Stimulated activated CD8-positive, alpha-beta memory T cell treated with anti-CD3 and anti-CD28 coated beads, Interleukin-4, amount 100 ng/mL, for 1 hour (primary cell): ENCODE measurements around the gene NUFIP2.
"Not testable (repeated sequence)": the region's sequence is repeated elsewhere in the genome, so short reads cannot be mapped to it uniquely, and the experiment has no call there.

ENCODE experiments used
- DNase-seq, 2 donors: peaks; one replicate each; pipeline ENCODE4 v3.0.0-alpha.2; 2020; ENCODE audit warnings: low read depth in 2 of 2, low spot score in 1 of 2

NUFIP2 gene, protein sequence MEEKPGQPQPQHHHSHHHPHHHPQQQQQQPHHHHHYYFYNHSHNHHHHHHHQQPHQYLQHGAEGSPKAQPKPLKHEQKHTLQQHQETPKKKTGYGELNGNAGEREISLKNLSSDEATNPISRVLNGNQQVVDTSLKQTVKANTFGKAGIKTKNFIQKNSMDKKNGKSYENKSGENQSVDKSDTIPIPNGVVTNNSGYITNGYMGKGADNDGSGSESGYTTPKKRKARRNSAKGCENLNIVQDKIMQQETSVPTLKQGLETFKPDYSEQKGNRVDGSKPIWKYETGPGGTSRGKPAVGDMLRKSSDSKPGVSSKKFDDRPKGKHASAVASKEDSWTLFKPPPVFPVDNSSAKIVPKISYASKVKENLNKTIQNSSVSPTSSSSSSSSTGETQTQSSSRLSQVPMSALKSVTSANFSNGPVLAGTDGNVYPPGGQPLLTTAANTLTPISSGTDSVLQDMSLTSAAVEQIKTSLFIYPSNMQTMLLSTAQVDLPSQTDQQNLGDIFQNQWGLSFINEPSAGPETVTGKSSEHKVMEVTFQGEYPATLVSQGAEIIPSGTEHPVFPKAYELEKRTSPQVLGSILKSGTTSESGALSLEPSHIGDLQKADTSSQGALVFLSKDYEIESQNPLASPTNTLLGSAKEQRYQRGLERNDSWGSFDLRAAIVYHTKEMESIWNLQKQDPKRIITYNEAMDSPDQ

DNA sequence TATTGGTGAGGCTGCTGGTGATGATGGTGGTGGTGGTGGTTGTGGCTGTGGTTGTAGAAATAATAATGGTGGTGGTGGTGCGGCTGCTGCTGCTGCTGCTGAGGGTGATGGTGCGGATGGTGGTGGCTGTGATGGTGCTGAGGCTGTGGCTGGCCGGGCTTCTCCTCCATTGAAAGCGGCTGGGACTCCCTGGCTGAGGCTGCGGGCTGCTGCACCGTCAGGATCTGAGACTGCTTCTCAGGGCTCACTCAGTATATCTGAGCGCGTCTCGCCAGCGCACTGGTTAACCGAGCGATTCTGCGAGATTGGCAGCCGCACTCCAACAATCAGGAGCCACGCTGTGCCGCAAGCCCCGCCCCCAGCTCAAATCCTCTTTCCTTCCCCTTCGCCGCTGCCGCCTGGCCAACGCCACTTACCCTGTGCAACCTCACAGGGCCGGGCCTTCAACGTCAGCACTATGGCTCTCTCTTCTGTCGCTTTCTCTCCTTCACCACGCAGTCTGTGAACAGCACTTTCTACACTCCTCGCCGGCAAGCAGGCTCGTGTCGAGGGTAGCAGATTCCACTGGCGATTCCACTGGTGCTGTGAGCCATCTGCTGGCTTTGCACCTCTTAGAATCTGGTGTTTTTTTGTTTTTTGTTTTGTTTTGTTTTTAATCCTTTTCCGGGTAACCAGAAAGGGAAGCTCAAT is at the start of gene NUFIP2:
Gene NUFIP2, minus strand, starts transcription at position 259 of the 690 bp plus-strand sequence. Its CDS starts 89 bp downstream, at position 170.
- DNase-seq, result peak; percentile 92 to 98

DNA sequence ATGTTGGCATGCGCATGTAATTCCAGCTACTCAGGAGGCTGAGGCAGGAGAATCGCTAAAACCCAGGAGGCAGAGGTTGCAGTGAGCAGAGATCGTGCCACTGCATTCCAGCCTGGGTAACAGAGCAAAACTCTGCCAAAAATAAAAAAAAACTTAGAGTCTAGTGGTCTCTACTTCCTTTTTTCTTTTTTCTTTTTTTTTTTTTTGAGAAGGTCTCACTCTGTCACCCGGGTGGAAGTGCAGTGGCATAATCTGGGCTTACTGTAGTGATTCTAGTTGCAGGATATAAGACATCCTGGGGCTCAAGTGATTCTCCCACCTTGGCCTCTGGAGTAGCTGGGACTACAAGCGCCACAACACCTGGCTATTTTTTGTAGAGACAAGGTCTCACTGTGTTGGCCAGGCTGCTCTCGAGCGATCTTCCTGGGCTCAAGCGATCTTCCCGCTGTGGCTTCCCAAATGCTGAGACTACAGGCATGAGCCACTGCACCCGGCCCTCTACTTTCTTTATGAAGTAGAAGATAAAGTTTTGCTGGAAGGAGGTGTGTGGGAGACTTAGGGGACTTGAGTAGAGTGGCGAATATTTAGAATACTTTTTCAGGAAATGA is 48.3 kb upstream of the NUFIP2 start:
- no peak for DNase-seq

DNA sequence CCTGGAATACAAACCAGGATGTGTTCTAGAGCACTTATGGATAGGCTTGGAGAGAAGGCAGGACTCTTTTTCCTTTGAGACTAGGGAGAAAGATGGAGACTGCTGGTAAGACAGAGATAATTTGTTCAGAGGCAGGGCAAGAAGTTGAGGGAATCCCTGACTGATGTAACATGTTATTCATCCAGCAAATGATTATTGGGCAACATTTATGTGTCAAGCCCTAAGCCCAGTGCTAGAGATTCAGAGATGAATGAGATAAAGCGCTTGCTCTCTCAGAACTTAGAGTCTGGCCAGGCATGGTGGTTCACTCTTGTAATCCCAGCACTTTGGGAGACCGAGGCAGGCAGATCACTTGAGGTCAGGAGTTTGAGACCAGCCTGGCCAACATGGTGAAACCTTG is 47.8 kb upstream of the NUFIP2 start:
- DNase-seq, result no peak

DNA sequence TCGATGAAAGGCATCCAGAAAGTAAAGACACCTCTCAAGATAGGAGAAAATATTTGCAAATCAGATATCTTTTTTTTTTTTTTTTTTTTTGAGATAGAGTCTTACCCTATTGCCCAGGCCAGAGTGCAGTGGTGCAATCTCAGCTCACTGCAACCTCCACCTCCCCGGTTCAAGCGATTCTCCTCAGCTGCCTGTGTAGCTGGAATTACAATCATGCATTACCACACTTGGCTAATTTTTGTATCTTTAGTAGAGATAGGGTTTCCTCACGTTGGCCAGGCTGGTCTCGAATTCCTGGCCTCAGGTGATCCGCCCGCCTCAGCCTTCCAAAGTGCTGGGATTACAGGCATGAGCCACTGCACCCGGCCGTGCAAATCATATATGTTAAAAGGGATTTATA is 45.1 kb upstream of the NUFIP2 start:
- not testable (repeated sequence) for DNase-seq

DNA sequence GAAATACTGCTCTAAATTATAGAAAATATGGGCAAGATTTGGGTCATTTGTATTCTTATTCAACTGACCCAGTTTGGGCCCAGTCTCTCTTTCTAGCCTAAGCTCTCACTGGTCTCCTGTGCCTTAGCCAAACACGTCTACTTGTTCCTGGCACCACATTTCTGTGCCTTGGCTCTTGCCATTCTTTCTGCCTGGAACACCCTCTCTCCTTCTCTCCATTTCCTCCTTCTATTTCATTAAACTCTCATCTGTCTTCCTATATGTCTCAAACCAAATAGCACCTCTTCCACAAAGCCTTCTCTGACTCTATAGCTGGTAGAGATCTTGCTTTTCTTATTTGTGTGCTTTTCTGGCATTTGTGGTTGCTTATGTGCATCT is 37.7 kb upstream of the NUFIP2 start:
- no peak for DNase-seq

DNA sequence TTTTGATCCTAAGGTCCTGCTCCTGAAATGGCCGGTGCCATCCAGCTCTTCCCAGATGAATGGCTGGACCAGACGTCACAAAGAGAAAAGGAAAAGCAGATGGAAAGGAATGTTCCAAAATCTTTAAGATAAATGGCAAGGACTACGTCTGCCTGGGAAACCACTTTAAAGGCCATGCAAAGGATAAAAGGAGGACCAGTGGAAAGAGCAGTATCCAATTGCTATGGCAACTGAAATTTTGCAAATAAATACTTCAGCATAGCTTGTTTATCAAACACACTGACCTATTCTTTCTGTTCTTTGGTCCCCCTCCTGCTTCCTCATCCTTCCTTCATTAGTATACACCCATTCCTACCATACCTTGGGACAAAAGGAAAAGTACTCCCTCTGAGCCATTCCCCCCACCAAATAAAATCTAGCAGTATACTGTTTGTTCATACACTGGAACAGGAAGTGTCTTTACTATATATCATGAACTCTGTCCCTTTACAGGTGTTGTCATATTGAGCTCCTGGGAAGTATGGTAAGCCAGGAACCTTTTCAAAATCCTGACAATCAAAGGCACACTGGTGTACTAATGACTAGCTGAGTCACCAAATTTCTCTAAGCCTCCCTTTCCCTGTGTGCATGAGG is 37.2 kb upstream of the NUFIP2 start:
- DNase-seq, result no peak

DNA sequence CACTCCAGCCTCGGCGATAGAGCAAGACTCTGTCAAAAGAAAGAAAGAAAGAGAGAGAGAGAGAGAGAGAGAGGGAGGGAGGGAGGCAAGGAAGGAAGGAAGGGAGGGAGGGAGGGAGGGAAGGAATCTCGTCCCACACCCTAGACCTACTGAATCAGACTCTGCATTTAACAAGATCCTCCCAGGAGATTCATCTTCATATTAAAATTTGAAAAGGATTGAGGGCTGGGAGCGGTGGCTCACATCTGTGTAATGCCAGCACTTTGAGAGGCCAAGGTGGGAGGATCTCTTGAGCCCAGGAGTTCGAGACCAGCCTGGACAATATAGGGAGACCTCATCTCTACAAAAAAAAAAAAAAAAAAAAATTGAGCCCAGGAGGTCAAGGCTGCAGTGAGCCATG is 33.5 kb upstream of the NUFIP2 start:
- DNase-seq, result no peak

DNA sequence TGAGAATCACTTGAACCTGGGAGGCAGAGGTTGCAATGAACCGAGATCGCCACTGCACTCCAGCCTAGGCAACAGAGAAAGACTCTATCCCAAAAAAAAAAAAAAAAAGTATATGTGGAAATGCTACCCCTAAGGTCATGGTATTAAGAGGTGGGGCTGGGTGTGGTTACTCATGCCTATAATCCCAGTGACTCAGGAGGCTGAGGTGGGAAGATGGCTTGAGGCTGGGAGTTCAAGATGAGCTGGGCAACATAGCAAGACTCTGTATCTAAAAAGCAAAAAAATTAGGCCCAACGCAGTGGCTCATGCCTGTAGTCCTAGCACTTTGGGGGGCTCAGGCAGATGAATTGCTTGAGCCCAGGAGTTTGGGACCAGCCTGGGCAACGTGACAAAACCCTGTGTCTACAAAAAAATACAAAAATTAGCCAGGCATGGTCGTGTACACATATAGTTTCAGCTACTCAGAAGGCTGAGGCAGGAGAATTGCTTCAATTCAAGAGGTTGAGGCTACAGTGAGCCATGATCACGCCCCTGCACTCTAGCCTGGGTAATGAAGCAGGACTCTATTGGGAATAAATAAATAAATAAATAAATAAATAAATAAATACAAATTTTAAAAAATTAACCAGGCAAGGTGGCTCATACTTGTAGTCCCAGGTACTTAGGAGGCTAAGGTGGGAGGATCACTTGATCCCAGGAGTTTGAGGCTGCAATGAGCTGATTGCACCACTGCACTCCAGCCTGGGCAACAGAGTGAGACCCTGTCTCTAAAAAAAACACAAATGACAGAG is 32.3 kb upstream of the NUFIP2 start:
- no peak for DNase-seq

DNA sequence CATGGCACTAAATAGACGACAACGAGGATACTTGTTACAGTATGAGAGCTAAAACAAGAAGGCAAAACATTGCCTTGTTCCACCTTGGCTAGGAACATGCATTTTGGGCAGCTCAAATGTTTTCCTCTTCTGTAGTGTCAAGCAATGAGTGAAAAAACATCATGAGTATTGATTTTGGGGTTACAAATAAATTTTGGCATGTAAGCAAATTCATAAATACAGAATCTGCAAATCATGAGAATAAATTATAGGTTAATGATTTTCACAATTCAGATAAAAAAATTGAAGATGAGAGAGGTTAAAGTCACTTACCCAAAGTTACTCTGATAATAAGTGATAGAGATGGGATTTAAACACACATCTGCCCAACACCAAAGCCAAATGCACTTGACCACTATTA is 28.4 kb upstream of the NUFIP2 start:
- DNase-seq, result no peak

DNA sequence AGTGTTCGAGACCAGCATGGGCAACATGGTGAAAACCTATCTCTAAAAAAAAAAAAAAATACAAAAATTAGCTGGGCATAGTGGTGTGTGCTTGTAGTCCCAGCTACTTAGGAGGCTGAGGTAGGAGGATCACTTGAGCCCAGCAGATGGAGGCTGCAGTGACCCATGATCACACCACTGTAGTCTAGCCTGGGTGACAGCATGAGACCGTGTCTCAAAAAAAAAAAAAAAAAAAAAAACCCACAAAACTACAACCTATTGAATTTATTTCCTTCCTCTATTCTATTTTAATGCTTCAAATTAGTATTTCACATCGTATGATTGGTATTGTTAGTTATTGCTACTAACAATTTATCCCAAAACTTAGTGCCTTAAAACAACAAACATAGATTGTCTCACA is 9.4 kb upstream of the NUFIP2 start:
- no peak for DNase-seq

DNA sequence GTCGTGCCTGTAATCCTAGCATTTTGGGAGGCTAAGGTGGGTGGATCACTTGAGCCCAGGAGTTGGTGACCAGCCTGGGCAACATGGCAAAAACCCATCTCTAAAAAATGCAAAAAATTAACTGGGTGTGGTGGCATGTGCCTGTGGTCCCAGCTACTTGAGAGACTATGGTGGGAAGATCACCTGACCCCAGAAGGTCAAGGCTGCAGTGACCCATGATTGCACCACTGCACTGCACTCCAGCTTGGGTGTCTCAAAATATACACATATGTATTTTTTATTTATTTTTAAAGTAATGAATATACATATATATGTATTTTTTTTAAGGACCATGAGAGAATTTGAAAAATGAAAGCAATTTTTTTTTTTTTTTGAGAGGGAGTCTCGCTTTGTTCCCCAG is 5.1 kb upstream of the NUFIP2 start:
- no peak for DNase-seq

DNA sequence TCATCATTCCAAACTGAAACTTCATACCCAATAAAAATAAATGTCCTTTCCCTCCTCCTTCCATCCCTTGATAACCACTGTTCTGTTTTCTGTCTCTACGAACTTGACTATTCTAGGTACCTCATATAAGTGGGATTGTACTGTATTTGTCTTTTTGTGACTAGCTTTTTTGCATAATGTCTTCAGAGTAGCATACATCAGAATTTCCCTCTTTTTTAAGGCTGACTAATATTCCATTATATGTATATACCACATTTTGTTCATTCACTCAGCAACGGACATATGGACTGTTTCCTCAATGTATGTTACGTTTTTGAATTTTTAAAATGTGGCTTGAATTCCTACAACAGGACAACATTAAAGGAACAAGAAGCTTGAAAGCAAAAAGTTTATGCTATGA is 1.5 kb upstream of the NUFIP2 start:
- DNase-seq, result no peak

DNA sequence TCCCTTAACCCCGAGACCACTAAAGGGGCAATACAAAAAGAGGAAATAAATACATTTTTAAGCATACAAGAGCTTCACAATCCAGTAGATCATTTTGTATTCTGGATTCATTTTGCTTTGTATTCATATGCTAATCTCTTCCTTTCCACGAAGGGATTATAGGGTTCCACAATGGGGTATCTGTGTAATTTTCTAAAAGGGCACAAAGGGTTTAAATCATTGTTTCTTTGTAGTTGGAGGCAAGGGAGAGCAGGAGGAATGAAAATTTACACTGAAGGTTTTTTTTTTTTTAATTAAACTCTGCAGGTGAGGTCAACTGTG is 592 bp upstream of the NUFIP2 start:
- no peak for DNase-seq

DNA sequence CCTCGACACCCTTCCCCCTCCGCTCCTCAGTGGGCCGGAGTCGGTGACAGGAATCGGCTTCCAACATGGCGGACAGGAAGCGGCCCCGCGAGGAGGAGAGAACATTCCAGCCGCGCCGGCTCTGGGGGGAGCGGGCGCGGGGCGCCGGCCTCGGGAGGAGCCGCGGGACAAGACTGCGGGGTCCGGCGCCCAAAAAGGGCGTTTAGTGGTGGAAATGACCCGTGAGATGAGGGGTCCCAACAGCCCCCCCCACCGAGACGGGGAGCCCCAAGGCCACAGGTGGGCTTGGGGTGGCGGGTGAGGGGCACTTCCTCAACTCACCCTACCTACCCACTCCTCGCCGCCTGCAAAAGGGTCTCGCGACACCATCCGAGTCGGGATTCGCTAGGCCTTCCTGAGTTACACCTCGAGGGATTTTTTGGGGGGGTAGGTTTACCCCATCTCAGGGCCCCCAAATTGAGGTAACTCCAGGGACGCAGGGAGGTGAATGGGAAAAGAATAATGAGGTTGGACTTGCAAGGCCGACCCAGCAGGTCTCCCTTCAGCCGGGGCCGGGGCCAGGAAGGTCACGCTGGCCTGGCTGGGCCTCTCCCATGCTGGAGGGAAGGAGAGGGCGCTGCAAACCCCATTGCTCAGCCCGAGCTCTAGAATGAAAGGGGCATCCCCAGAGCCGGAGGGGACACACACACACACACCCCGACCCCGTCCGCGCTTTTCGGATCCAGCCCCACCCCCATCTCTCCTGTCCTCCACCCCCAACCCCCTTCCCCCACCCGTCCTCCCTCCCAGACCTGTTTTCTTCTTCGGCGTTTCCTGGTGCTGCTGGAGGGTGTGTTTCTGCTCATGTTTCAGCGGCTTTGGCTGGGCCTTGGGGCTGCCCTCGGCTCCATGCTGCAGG is 707 bp downstream of the NUFIP2 start:
- DNase-seq, result peak; percentile 13 to 37

DNA sequence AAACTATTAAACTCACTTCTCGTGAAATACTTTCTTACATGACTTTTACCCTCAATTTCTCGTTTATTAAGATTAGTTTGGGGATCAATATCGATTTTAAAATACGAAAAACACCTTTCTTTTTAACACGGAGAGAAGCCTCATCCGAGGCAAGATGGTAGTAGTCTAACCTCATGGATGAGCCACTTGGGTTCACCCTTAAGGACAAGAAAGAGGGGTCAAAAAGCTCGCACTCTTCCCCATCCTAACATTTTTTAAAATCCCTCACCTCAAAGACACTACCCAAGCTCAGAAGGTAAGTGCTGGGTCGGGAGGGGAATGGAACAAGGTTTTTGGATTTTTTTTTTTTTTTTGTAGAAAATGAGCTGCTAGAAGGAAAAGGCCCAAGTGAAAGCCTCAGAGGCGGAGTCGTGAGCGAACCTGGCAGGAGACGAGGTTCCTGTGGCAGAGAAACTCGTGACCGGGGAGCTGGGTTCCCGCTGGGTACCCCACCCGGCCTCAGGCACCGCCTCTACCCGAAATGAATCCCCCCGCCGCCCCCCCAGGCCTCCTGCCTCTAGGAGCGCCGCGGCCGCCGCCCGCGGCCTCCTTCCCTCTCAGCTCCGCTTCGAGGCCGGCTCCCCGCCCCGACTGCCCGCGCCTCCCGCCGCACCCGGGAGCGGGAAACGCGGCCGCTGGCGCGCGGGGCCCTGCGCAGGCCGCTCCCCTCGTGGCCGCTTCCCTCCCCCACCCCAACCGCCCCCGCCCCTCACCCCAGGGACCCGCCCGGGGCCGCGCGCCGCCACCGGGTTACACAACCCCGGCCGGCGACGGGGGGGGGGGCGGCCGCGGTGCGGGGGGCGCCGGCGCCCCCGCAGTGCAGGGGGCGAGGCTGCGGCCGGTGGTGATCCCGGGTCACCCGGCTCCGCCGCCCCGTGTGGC is 1.6 kb downstream of the NUFIP2 start:
- DNase-seq, result peak; percentile 21 to 33

DNA sequence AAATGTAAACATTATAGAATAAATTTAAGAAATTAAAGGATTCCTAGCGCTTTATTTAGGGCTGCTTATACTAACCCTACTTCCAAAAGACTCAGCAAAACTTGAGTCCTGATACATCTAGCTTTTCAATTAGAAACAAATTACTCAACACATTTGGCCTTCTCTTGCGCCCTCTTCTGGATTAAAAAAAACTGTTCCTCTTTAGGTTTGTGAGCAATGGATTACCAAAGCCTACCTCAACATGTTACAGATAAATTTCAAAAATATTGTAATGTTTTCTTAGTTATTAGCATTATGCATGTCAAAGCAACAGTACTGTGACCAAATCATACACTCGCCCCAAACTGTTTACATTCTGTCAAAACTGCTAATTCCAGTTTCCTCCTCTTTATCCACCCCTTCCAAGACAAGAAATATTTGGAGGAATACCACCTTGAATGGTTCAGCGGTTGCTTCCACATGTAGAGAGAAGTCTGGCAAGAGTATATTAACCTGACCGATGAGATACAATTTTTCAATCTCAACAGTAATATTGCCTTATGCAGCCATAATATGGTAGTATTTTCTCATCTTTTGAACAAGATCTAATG is 2.7 kb downstream of the NUFIP2 start:
- DNase-seq, result no peak

DNA sequence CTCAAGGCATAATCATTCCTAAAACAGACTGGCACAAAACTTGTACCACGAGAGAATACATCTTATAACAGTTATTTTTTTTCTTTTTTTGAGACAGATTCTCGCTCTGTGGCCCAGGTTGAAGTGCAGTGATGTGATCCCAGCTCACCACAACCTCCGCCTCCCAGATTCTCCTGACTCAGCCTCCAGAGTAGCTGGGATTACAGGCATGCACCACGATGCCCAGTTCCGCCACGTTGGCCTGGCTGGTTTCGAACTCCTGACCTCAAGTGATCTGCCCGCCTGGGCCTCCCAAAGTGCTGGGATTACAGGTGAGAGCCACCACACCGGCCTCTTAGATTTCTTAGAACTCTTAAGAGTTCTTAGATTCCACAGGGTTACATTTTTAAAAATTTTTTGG is 4.1 kb downstream of the NUFIP2 start:
- no peak for DNase-seq

DNA sequence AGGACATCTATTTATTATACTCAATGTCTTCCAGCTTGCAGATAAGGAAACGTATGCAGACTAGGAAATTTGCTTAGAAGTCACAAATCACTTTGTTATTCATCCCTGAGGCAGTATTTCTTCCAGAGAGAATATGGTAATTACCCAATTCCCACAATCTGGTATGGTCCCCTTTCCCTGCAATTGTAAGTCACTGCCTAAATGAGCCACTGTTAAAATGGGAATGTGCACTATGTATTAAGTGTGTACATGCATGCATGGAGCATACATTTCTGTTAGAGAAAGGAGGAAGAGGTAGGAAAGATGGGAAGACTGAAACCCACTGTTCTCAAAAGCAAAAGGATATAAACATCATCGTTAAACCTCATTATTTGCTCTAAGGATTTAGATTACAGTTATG is 10.0 kb downstream of the NUFIP2 start:
- DNase-seq, result no peak
